Stimulated activated naive CD4-positive, alpha-beta T cell treated with Interleukin-2 at 50 U/mL for 16 hours (primary cell): ENCODE results near the gene RAD50.

Experiments used
- DNase-seq: peaks from one replicate; lab custom pipeline; 2025; lab: John Stamatoyannopoulos, UW

Gene RAD50

DNA sequence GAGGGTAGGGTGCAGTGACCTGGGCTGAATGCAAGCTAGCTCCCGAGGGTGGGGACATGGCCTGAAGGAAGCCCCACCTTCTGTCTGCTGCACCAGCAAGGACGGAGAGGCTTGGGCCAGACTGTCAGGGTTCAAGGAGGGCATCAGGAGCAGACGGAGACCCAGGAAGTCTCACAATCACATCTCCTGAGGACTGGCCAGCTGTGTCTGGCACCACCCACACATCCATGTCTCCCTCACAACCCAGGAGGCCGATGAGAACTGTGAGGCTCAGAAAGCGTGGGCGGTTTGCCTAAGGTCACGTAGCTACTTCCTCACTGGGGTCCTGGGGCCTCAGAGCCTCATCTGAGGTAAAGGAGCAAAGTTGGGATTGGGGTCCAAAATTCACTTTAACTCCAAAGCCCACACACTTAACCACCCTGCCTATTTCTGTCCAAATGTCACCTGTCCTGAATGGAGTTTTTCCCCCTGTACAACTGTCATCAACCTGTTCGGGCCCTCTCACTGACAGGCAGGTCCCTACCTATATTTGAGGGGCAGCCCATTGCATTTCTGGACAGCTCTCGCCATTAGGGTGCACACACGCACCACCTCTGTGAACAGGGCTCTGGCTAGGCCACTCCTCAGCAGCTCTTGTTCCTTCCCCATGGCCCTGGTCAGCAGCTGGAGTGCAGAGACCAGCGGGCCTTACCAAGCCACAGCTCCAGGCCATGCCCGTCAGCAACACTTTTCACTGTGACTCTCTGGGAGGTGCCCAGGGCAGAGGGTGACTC lies 104.6 kb downstream of the RAD50 start:
- no peak for DNase-seq

DNA sequence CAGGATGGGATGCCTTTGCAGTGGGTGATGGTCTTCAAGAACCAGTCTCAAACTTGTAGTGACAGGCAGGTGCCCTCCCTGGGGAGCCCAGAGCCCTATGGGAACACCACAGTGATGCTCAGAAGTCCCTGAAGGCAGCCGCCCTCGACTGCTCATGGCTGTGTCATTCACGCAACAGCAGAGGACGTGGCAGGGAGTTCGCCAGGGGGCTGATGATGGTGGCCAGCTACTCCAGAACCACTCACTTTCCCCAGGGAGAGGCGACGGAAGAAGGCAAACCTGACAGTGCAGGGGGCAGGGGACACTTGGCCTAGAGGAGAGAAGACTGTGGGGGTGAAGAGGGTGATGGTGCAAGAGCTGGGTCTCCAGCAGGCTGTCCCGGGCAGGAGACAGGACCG lies 105.2 kb downstream of the RAD50 start:
- no peak for DNase-seq

DNA sequence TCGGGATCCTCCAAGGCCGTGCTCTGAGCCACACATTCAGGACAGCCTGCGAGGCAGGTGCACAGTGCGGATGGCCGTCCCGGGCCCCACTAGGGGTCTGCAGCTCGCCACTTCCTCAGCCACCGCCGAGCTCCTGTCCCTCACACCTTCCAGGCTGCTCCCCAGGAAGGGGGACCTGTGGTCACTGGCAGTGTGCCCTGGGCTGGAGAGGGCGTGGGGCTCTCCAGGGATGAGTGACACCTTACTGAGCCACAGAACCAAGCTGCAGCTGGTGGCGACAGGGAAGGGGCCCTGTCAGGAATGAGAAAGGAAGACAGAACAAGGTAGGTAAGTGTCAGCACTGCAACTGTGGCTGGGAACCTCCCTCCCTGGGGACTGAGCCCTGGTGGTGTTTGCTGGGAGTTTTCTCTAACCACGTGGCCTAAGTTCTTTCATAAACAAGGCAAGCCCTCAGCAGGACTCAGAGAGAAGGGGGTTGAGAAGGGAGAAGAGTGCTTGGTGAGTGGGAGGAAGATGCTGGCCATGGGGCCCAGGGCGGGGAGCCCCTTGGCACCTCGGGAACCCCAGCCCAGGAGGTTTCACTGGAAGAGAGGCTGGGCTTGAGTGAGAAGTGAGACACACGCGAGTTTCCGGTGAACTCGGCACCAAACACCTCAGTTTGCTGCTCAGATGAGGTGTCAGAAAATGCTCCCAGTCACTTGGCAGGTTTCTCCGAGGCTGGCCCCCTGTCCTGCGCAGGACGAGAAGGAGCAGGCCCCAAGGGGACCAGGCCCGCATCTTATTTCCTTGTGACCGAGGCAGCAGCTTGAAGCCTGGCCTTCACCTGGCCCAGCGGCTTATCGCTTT lies 106.4 kb downstream of the RAD50 start:
- DNase-seq, result peak; percentile 56

DNA sequence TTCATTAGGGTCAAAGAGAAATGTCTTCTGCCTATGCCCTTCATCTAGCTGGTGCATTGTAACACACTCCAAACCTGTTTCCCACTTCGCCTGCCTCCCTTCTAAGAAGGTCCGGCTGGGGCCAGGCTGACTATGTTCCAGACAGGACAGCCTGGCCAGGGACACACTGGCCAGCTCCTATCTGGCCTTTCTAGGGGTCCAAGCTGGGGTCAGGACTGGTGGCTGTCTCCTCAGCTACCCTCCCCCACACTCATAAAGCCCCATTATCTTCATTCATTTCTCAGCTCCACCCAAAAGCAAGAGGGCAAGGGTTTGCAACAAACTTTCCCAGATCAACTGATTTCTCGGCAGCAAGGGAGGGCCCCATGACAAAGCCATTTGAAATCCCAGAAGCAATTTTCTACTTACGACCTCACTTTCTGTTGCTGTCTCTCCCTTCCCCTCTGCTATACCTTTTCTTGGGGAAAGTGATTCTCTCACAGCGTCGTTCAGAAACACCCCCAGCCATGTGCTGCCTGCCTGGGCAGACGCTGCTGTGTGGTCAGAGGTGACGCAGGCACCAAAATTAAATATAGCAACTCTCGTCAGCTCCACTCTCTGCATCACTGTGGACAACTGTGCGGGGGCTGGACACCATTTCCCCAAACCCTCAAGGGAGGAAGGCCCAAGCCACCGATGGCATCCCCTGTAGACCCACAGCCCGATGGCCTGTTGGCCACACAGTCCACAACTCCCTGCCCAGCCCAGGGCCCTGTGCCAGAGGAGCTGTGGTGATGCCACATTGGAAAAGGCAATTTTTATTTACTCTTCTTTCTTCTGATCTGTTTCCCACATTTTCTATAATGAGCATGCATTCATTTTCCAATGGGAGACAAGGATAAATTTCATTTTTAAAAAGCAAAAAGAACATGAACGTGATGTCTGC lies 107.3 kb downstream of the RAD50 start:
- DNase-seq, result no peak

DNA sequence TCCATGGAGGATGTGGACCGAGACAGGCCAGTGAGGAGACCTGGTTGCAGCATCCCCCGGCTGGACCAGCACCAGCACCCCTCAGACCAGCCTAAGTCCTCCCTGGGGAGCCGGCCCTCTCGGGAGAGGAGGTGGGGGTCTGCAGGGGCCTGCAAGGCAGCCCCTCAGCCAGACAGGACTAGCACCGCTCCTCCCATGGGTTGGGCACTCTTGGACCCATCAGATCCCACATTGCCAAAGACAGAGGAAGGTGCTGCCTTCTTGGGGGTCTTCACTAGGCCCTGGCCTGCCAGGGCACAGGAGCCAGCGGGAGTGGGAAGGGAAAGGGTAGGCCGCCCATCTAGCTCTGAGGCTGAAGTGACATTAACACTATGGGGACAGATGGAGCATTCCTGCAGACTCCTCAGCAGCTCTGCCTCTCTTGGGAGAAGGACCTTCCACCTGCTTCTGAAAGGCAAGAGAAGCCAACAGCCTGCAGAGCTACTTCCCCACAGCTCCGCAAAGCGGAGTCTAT lies 108.0 kb downstream of the RAD50 start:
- DNase-seq, result no peak

DNA sequence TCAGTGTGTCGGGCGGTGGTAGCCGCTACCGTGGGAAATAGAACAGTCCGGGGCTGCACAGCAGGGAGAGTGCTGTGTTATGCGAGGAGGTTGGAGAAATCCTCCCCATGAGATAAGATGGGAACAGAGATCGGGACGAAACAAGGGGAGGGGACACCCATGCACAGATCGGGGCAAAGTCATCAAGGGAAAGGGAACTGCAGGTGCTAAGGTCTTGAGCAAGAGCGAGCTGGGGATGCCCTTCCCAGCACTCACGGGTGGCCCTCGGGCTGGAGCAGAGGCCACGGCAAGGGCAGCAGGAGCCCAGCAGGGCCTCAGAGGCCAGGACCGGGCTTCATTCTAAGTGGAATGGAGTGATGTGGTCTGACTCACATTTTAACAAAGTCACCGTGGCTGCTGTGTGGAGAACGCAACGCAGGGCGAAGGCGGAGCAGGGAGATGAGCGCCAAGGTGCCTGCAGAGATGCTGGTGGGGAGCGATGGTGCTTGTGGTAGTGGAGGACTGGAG lies 108.8 kb downstream of the RAD50 start:
- DNase-seq, result no peak

DNA sequence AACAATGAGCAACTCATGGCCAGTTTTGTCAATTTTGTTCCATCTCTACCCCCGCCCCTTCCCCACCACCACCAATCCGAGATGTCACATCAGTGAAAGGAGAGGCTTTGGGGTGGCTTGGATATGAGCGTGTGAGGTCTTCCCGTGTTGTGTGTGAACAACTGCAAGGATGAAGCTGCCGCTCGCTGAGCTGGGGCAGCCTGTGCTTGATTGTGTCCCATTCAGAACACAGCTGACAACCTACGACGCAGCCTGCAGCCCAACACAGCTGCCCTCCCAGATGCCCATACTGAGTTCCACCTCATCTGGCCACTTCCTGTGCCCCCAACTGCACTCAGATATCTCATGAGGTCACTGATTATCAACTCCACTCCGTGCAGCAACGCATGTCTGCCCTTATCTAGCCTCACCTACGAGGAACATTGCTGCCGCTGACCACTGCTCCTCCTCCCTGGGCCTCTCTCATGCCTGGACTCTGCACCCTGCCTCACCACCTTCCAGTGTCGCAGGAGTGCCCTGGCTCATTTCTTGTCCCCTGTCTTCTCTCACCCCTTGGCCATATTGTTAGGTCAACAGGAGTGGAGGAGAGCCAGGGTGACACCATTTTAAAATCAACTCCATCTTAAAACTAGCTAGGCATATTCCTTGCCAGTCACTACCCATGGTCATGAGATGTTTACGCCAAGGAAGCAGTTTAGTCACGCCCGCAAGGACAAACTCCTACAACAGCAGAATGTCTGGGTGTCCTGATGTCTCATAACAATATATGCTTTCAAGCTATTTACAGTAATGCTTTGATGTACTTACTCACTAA lies 109.7 kb downstream of the RAD50 start:
- DNase-seq, result no peak

DNA sequence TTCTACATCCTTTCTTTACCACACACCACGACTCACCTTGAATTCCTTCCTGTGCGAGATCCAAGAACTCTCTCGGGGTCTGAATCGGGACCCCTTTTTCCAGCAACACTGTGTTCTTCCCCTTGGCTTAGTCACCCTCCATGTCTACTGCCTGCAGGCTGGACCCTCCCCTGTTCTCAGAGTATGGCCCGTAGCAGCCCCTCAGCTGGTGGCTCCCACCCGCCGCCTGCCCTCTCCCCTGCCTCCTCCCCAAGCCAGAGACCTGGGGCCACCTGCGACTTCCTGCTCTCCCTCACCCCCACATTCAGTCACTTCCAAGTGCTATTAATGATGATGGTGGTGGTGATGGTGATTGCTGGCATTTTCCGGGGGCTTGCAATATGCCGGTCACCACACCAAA lies 110.5 kb downstream of the RAD50 start:
- no peak for DNase-seq

DNA sequence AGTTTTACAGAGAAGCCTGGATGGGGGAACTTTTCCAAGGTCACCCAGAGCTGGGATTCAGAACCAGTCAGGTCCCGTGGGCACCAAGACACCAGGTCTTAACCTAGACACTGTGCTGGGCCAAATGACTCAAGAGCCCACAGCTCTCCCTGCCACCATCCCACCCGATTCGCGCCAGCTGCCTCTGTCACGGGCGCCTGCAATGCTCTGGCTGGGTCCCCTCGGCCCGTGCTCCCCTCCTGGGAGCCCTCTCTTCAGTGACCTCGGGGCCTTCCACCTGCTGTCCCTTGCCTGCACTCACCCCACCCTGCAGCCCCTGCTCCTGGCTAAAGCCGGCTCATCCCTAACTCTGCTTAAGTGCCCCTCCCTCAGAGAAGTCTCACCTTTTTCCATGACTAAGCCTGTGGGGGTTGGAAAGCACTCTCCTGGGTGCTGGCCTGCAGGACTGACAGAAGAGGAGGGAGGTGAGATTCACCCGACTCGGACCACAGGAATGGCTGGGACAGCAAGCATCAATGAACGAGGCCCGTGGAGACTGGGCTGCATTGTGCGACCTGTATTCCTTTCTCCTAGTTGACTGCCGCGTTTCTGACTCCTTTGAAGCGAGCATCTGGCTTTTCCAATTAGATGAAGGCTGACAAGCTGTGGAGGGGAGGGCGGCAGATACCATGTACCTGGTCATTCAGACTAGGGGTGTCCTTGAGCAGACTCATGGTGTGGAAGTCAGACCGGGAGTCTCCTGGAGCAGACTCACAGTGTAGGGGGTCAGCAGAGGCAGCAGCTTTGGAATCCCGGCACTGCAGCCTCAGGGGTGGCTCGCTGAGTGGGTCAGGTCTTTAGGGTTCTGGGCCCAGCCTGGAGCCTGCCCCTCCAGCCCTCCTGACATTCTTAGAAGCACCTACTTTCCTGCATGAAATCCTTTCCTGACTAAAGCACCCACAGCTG lies 111.3 kb downstream of the RAD50 start:
- no peak for DNase-seq

DNA sequence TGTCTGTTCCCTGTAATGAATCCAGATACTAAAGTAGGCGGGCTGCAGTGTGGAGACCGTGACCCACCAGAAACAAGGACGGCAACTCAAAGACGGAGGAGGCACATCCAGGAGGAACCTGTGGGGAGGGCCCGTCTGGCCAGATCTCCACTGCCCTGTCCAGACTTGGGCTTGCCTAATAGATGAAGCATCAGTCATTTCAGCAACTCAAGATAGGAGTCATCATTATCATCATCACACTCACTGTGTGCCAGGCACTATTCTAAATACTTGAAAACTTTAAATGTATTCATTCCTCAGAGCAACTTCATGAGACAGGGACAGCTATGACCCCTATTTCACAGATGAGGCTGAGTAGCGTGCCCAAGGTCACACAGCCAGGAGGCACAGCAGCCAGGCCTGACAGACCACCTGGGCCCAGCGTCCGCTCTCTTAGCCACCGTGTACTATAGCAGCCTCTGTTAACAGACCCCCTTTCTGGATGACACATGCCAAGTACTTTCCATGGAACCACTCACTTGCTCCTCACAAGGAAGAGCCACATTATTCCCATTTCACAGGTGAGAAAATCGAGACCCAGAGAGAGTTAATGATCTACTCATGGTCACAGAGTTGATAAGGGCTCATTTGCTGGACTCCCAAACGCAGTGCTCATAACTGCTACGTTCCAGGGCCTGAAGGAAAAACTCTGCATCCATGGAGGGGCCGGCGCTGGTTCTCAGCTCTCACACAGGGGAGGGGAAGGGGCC lies 112.1 kb downstream of the RAD50 start:
- no peak for DNase-seq

DNA sequence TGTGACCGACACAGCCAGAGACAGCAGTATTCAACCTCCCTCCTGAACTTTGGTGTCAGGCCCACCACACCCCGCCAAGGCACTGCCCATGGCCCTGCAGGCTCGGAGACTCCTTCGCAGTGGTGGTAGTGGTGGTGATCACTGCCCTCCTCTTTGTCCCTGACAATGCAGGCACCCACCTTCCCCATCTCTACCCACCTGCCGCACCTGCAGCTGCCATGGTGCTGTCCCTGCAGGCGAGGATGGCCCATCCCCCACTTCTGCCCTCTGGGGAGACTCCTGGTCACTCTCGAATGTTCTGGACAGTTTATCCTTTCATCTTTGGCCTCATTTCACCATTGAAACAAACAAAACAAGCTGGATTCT lies 112.7 kb downstream of the RAD50 start:
- no peak for DNase-seq

DNA sequence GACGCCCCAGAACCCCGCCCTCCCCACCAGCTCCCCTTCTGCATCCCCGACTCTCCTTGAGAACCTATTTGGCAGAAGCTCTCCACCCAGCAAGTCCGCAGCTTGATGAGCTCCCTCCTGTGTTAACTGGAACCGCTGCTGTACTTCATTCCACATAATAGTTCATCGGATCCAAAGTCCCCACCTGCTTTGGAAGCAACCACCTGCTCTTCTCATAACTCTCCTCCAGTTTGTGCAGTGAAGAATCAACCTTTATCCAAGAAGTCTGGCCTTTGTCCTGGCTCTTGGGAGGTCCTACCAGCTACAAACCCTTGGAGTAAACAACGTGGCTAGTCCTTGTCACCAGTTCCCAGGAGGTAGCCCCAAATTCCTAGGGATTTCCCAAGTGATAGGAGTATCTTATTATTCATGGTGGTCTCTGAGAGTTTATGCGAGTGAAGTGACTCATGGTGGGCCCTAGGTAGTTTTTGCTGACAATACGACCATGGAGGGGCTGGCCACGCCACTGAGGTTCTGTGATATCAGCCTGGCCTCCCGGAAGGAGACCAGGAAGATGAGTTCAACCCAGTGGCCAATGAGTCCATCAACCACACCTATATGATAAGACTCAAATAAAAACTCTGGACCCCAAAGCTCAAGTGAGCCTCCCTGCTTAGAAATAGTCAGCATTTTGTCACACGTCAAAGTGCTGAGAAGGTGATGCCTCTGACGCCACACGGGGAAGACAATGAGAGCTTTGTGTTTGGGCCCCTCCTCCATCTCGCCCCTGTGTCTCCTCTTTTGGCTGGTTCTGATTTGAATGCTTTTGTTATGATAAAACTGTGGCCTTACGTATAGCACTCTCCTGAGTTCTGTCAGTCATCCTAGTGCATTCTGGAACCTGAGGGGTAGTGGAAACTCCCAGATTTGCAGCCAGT lies 113.4 kb downstream of the RAD50 start:
- no peak for DNase-seq

DNA sequence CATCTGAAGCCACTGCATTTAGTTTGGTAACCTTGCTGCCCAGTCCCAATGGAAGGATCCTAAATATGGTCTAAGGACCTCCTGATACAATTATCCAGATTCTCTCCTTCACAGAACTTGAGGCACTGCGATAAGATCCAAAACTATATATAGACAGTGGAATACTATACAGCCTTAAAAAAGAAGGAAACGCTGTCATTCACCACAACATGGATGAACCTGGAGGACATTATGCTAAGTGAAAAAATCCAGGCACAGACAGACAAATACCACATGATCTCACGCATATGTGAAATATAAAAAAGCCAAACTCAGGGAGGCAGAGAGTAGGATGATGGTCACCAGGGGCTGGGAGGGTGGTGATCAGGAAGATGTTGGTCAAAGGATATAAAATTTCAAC lies 114.2 kb downstream of the RAD50 start:
- DNase-seq, result no peak

DNA sequence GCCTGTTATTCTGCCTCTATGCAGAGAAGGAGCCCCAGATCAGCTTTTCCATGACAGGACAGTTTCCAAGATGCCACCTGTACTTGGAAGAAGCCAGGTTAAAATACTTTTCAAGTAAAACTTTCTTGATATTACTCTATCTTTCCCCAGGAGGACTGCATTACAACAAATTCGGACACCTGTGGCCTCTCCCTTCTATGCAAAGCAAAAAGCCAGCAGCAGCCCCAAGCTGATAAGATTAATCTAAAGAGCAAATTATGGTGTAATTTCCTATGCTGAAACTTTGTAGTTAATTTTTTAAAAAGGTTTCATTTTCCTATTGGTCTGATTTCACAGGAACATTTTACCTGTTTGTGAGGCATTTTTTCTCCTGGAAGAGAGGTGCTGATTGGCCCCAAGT lies 116.7 kb downstream of the RAD50 start:
- no peak for DNase-seq

DNA sequence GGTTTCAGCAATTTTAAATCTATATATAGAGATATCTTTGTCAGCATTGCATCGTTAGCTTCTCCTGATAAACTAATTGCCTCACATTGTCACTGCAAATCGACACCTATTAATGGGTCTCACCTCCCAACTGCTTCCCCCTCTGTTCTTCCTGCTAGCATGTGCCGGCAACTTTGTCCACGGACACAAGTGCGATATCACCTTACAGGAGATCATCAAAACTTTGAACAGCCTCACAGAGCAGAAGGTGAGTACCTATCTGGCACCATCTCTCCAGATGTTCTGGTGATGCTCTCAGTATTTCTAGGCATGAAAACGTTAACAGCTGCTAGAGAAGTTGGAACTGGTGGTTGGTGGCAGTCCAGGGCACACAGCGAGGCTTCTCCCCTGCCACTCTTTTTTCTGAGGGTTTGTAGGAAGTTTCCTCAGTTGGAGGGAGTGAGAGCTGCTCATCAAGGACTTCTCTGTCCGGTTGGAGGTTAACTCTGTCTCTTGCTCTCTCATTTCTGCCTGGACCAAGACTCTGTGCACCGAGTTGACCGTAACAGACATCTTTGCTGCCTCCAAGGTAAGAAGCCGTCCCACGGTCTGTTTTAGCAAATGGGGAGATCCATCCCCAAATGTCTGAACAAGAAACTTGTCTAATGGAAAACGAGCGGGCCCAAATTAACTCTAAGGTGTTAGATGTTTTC lies 117.3 kb downstream of the RAD50 start, which contains the start of gene IL4:
Gene IL4, plus strand, starts transcription at position 51 of the 692 bp plus-strand sequence. Its CDS starts 62 bp downstream, at position 113.
- DNase-seq, result no peak

DNA sequence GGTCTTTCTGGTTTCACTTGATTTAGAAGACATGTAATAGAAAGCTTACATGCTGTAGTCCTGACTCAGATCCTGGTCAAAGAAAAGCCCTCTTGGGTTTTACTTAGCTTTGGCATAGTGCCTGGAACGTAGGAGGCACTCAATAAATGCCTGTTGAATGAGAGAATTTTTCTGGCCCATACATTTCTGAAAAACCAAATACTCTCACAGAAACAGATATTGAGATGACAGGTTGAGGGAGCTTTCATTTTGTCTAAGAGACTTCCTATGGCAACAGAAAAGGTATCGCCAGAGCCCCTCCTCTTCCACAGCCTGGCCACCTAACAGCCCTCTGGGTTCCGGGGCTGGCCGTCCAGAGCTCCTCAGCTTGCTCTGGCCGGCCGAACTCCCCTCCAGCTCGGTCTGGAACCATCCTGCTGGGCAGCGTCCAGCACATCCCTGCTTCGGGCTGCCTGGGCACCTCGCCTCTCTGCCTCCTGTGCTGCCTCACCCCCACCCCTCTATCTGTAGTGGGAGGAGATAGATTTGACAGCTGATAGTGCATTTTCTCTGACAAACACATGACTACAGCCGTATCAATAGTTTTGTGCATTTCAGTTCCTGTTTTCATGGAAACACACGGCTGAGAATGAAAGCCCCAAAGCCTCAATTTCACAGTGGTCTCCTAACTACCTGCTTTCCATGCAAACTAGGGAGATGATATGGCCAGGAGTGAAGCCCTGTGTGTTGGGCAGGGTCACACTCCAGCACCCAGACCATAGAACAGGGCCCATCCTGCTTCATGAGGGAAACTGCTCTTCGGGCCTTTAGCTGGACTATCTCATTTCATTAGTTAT lies 118.1 kb downstream of the RAD50 start:
- DNase-seq, result no peak
